Activated CD8-positive, alpha-beta T cell treated with anti-CD3 and anti-CD28 coated beads, Interleukin-2, amount 10 ng/mL, durations not matched to agents 7 days and 5 days (primary cell): Measurements from ENCODE around the gene PRL. TPM values are rescaled to one million over a fixed set of nuclear protein-coding genes. Genes with fewer than 3 reads are reported as not detected.

ENCODE experiments used
- ATAC-seq: fragments of 150-1000 bp; cut with Tn5 transposase; one replicate; pipeline ENCODE4 v1.10.0; 2021; ENCODE audit warnings: moderate library complexity
- CTCF ChIA-PET: fragments of 350-600 bp; sonication (Branson Sonifier 250); formaldehyde crosslinking; loops from one replicate; lab custom pipeline; 2021; ENCODE audit warnings: antibody characterized with exemption; lab: Charles Lee
- POLR2A ChIA-PET: fragments of 350-600 bp; sonication (Branson Sonifier 250); formaldehyde crosslinking; loops from one replicate; lab custom pipeline; 2021; ENCODE audit warnings: antibody characterized with exemption; lab: Charles Lee
- DNase-seq: peaks from one replicate; pipeline ENCODE4 v3.0.0-alpha.2; 2020
- H3K27ac Mint-ChIP-seq: one replicate; pipeline ENCODE4 v1.8.0; 2021; ENCODE audit warnings: mild to moderate bottlenecking, mixed read lengths
- H3K27me3 Mint-ChIP-seq: one replicate; pipeline ENCODE4 v1.8.0; 2021; ENCODE audit warnings: low read depth, mixed read lengths
- H3K36me3 Mint-ChIP-seq: one replicate; pipeline ENCODE4 v1.8.0; 2021; ENCODE audit warnings: low read depth, mixed read lengths
- H3K4me1 Mint-ChIP-seq: one replicate; pipeline ENCODE4 v1.8.0; 2021; ENCODE audit warnings: low read depth, mixed read lengths
- H3K4me3 Mint-ChIP-seq: one replicate; pipeline ENCODE4 v1.8.0; 2021; ENCODE audit warnings: mild to moderate bottlenecking, mixed read lengths
- H3K9me3 Mint-ChIP-seq: one replicate; pipeline ENCODE4 v1.8.0; 2022; ENCODE audit warnings: mixed read lengths; ENCODE audit not compliant: insufficient read depth
- total RNA-seq, 2 experiments: library from RNA; stranded (reverse); gene quantifications; one replicate each; pipeline ENCODE4 v1.2.3, GENCODE V29; 2021

The PRL gene
- total RNA-seq, 2 experiments from 2014 or later: not detected

DNA sequence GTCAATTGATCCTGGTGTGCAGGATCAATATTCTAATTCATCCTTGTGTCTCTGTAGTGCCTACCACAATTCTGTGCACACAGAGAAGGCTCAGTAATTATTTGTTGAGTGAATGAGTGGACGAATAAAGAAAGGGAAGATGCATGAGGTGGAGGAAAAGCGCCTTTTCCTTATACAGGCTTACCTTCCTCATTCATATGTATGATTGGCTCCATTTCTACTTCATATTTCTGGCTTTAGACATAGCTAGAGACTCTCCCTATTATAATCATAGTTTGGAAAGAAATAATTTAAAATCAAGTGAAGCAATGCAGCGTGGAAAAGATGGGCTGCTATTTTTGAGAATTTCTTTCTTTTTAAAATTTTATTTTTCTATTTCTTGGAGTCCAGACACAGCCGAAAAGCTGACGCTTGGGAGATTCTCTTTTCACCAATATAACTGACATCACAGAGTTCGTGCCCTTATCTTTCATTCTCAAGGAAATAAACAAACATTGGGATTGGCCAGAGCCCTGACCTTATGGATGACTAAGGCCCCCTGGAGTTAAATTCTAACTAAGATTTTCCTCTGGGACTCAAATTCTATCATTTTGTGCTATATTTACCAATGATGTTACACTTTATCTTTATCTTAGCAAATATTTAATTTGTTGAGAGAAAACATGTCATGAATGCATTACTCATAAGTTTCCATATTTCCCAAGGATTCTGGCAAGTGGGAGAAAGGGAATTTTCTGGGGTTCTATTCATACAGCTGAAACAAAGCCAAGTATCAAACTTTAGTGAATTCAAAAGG lies 48.1 kb downstream of the PRL start:
- ATAC-seq: no peak
- DNase-seq: no peak
- H3K9me3 Mint-ChIP-seq: peaks cover under 1% of the 10 kb centered on the region
- ChIA-PET POLR2A (no interaction called here), CTCF (no interaction called here)
- no peak overlapping the region for H3K4me3 Mint-ChIP-seq
- H3K27me3 Mint-ChIP-seq: no peaks in the 10 kb centered on the region
- H3K36me3 Mint-ChIP-seq: no peaks in the 10 kb centered on the region
- no peaks in the 10 kb centered on the region for H3K4me1 Mint-ChIP-seq
- no peak overlapping the region for H3K27ac Mint-ChIP-seq

DNA sequence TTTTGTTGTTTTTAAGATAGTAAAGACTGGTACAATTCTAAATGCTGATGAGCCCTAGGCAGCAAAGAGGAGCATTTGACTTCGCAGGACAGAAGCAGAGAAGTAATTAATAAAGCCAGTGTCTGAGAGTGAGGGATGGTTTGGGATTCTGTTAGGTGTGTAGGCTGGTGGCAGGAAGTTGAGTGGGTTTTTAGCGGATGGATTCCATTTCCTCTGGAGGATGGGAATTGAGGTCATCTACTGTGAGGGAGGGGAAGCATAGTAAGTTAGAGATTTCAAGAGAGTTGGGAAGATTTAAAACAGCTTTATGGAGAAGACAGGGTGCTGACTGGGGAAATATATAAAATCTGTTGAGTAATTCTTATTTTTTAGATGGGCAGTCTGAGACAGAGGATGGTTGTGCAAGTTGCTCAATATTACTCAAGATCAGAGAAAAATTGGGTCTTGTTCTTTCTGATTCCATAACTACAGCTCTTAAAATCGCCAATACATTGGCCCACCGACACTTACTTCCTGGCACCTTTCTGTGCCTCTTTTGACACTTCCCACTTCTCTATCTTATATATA lies 48.8 kb downstream of the PRL start:
- CTCF ChIA-PET: no interaction called here
- ATAC-seq: no peak
- POLR2A ChIA-PET: no interaction called here
- Mint-ChIP-seq H3K36me3 (no peaks in the 10 kb centered on the region), H3K27me3 (no peaks in the 10 kb centered on the region), H3K9me3 (peaks cover 7% of the 10 kb centered on the region), H3K4me3 (no peak overlapping the region), H3K4me1 (no peaks in the 10 kb centered on the region), H3K27ac (no peak overlapping the region)
- DNase-seq: no peak

DNA sequence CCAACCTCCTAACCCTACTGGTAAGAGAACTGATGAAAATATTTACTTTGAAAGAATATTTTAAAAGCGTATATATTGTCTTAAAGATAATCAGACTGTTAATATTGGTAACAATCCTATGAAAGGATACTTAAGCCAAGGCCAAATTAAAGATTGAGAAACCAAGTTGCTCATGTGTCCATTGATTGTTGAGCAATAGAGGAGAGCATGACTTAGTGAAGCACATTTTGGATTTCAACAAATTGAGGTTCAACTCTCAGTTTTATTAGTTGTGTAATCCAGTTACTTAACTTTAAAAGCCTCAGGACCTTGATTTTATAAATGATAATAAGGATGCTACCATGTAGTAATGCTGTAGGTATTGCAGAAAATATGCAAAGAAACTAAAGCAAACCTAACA lies 56.8 kb downstream of the PRL start:
- ChIA-PET CTCF (no interaction called here), POLR2A (no interaction called here)
- Mint-ChIP-seq H3K4me1 (no peaks in the 10 kb centered on the region), H3K36me3 (no peaks in the 10 kb centered on the region), H3K27ac (no peak overlapping the region), H3K4me3 (no peak overlapping the region), H3K27me3 (no peaks in the 10 kb centered on the region), H3K9me3 (peaks cover 11% of the 10 kb centered on the region)
- ATAC-seq (no peak), DNase-seq (no peak)

DNA sequence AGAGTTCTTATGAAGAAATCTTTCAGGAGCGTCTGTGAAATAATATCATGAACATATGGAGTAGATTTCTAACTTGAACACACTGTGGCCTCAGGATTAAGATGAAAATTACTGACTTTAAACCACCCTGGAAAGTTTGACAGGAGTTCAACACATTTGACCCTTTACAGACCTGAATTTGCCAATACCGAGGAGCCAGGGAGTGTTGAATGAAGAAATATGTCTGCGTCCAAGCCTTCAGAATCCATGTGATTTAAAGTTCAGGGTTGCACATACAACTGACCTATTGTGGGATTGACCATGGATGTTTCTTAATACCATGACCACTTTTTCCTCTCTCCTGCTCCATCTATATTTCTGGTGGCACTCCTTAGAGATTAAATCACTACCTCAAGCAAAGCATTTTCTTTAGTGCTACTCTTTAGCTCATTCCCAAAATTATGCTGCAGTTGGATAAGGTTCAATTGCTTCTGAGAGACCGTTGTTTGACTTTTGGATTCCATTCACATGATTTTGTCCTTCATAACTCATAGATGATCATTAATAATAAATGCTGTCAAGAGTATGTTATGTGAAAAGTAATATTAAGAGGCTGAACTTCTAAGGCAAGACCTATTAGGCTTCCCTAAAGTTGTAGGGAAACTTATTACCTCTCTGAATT lies 57.4 kb downstream of the PRL start:
- ChIA-PET CTCF (no interaction called here), POLR2A (no interaction called here)
- no peaks in the 10 kb centered on the region for H3K4me1 Mint-ChIP-seq
- peaks cover 11% of the 10 kb centered on the region for H3K9me3 Mint-ChIP-seq
- H3K36me3 Mint-ChIP-seq: no peaks in the 10 kb centered on the region
- H3K4me3 Mint-ChIP-seq: no peak overlapping the region
- no peak overlapping the region for H3K27ac Mint-ChIP-seq
- H3K27me3 Mint-ChIP-seq: no peaks in the 10 kb centered on the region
- DNase-seq: no peak
- no peak for ATAC-seq

DNA sequence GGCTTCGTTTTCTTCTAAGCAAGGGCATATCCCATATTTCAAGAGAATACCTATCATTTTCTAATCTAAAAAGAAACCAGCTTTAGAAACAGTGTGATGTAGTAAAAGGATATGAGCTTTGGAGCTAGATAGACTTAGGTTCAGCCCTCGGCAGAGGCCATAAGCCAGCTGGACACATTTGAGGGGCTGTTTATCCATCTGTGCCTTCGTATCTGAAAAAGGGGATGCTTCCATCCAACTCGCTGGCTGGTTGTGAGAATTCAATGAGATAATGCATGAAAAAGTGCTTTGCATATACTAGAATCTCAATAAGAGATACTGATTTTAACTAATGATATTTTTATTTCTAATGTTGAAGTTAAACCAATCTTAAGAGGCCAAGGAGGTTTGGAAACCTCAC lies 58.0 kb downstream of the PRL start:
- DNase-seq: no peak
- Mint-ChIP-seq H3K27me3 (no peaks in the 10 kb centered on the region), H3K4me1 (no peaks in the 10 kb centered on the region), H3K4me3 (no peak overlapping the region), H3K36me3 (no peaks in the 10 kb centered on the region), H3K27ac (no peak overlapping the region), H3K9me3 (peaks cover 11% of the 10 kb centered on the region)
- ChIA-PET POLR2A (interaction anchor here (0.6 kb wide), 1 partner anchor 16 kb away, joined by 4 read pairs; no protein-coding TSS in a partner anchor), CTCF (no interaction called here)
- no peak for ATAC-seq

DNA sequence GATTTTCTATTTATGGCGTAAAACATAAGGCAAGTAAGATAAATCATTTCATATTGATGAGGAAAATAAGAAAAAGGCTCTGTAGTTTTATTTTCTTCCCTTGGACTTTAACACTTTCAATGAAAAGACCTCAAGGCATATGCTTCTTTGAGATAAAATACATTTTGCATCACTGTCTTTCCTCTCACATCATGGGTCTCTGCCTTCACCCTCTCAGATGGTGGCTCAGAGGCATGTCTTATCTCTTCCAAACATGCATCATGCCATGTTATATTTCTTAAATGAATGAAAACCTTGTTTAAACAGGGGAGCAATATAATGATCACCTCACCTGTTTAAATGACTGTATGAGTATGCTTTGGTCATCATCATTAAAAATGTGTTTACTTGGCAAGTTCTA lies 59.3 kb downstream of the PRL start:
- POLR2A ChIA-PET: no interaction called here
- Mint-ChIP-seq H3K27ac (no peak overlapping the region), H3K27me3 (no peaks in the 10 kb centered on the region), H3K9me3 (peaks cover 4% of the 10 kb centered on the region), H3K36me3 (no peaks in the 10 kb centered on the region), H3K4me1 (no peaks in the 10 kb centered on the region), H3K4me3 (no peak overlapping the region)
- ATAC-seq: no peak
- CTCF ChIA-PET: no interaction called here
- DNase-seq: no peak
